Right lung (tissue), 5 donors: ENCODE measurements around the gene SUN5. TPM values are rescaled to one million over a fixed set of nuclear protein-coding genes. Genes with fewer than 3 reads are reported as not detected.

ENCODE experiments used
- DNase-seq, 2 donors: peaks; one replicate each; pipeline ENCODE4 v3.0.0-alpha.2; 2013
- polyA plus RNA-seq, 5 donors: library from polyadenylated mRNA; unstranded; fragments of 120-200 nt; gene quantifications; one replicate each; pipeline versions ENCODE4 v1.2.1 to v1.2.3, GENCODE V29; 2013; ENCODE audit warnings: inconsistent platforms in 1 of 5, low replicate concordance in 1 of 5; ENCODE audit not compliant: insufficient read length in 5 of 5, insufficient read depth in 1 of 5

Gene SUN5
- polyA plus RNA-seq, 5 donors = not detected

GRCh38 chr20:33014336-33015113 lies 10.3 kb upstream of the SUN5 start:
- DNase-seq = no peak

GRCh38 chr20:33013701-33014326 lies 9.6 kb upstream of the SUN5 start:
- DNase-seq = no peak

DNA sequence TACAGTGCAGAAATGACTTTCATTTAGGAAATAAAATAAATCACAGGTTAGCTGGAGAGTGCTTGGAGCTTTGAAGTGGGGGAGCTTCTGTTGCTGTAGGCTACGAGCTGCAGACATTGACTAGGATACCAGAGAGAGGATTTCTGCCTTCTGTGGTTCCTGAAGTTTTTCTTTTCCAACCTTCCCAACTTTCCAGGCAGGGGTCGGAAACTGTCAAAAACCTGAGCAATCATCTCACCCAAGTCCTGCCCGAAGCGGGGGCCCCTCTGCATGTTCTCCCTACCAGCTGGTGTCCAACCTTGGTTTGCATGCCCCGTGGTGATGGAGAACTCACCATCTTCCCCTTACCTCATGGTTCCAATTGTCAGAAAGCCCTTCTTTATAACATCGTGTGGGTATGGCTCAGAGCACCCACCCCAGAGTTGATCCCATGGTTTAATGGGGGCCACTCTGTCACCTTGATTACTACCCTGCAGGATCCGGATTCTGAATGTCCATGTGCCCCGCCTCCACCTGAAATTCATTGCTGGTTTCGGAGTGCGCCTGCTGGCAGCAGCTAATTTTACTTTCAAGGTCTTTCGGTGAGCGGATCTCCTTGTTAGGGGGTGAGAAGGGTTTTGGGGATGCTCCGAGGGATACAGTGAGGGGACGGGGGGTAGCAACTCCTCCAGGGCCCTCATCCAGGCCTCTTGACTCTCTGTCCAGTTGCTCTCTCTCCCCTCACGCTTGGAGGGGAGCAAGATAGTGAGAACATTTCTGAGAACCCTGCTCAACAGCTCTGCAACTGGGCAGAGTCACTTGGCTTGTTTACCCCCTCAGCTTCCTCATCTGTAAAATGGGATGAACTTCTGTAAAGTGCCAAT lies 8.3 kb upstream of the SUN5 start:
- no peak for DNase-seq

DNA sequence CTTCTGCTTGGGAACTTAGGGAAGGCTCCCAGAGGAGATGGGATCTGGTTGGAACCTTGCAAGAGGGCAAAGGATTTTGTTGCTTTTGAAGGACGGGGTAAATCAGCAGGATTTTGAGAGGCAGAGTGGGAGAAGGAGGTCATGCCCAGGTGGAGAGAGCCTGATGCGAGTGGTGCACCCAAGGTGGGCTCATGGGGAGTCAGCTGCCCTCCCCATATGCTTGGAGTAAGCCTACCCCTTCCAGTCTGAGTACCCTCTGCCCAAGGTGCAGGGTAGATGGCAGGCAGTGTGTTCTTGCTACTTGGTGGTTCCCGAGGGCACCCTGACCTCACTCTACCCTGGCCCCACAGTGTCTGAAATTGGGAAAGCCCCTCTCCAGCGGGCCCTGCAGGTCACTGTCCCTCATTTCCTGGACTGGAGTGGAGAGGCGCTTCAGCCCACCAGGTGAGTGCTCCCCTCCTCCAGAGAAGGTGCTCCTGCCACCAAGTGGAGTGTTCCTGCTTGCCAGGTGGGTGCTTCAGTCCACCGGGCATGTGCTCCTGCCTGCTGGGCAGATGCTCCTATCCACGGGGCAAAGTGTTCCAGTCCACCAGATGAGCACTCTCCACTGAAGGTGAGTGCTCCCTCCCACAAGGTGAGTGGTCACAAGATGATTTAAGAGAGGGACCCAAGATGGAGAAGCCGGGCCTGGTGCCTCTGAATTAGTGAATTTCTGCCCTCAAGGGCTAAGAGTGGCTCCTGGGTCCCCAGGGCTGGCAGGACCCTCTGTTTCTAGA lies 6.6 kb upstream of the SUN5 start:
- DNase-seq = no peak

- DNase-seq = no peak
Measured at GRCh38 chr20:33010133-33010504, 5.9 kb upstream of the SUN5 start.

- no peak for DNase-seq
Measured at GRCh38 chr20:33009214-33010132, 5.2 kb upstream of the SUN5 start.

- DNase-seq = no peak
Measured at GRCh38 chr20:33008336-33009213, 4.3 kb upstream of the SUN5 start.

DNA sequence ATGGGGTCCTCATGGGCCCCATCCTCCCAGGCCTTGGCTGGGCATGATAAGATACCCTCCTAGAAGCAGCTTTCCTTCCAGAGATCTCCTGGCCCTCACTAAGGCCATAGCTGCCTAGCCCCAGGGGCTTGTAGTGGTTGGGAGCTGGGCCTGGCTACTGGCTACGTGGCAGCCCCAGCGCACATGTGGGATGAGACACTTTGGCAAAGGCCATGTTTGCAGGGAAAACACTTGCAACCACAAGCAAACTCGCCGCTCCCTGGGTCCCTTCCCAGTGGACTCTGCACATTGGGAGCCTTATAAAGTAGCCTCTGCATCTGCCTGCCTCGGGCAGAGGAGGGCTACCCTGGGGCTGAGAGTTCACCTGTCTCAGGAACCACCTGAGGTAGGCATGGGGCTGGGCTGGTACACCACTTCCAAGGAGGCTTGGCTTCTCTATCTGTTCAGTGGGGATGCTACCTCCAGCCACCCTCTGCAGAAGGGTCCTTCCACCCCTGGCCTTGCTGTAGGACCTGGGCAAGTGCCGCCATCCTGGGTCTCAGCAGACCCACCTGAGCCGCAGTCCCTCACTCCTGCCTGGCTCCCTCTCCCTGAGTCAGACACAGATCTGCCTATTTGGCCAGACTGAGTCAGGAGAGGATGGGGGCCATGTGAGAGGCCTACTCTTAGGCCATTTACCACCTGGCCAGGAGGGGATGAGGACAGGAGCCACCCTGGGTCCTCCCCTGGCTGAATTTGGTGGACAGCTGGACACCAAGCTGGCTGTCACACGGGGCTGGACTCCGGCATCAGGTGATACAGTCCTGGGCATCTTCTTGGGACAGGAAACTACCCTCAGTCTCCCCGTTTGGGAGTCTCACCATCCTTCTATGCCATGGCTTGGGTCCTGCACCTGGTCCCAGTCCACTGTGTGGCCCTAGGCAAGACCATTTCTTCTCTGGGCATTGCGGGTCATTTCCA lies 3.4 kb upstream of the SUN5 start, which contains the start of gene BPIFB2:
Gene BPIFB2, plus strand, starts transcription at position 329 of the 960 bp plus-strand sequence. CDS start 871 bp downstream, outside the sequence.
- DNase-seq = no peak

DNA sequence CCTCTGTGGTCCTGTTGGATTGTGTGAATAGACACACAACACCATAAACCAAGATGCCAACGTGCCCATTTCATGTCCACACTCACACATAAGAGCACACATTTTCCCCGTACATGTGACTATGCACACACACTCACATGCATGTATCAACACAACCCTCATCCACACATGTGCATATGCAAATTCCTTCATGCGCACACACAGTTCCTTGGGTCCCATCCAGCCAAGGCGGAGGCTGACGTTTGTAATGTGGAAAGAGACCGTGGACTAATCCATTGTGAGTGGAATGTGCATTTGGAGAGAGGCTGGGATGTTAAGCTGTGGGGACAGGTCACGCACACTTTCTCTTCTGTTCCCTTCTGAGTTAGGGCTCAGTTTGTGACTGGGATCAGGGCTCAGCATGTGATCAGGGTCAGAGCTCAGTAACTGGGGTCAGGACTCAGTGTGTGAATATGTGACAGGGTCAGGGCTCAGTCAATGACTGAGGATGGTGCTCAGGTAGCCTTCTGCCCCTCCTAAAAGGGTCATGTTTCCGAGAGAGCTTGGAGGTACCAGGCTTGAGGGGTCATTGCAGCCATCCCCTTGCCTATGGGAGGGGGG lies 2.6 kb upstream of the SUN5 start:
- no peak for DNase-seq

DNA sequence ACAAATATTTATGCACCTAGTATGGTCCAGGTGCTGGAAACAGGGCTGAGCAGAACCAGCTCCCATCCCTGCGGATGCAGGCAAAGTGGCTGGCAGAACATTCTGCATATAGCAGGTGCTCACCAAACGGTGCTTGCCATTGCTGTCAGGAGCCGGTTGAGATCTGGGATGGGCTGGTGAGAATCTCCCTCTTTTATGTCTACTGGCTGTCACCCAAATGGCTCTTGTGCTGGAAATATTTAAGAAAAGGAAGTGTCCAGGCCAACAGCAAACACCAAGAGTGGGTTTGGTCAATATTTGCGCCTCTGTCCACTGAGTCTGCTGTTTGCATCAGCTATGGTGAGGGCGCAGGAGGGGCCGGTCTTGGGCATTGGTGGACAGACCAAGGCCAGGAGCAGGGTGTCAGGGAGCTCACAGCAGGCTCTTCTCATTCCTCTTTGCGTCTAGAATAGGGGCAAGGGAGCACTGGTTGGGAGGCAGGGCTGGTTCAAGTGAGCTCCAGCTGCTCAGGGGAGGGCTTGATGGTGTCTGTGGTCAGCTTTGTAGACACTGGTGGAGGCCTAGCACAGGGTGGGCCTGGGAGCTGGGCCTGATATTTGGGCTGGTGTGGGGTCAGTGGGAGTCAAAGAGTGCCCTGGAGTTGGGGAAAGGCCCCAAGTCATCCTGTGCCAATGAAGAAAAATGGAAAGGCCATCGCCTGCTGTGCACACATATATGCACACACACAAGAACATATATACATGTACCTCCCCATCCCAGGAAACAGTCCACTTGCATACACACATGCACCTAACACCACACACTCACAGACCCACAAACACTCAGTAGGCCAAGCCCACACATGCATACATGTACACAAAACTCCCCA lies 1.9 kb upstream of the SUN5 start:
- no peak for DNase-seq

DNA sequence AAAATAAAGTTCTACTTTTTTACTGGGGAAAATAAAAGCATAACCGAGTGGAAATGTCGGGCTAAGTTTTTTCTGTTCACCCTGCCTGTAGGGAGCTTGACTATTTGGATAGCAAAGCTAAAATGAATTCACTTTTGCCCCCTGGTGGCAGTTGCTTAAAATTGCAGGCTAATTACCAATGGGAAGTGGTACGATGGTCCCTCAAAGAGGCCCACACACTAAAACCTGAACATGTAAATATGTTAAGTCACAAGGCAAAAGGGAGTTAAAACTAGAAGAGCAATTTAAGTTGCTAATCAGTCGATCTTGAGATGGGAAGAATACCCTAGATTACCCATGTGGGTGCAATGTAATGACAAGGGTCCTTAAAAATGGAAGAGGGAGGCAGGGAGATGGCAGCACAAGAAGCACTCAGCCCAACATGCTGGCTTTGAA lies 916 bp upstream of the SUN5 start:
- no peak for DNase-seq

GRCh38 chr20:33002087-33002808 lies 2.0 kb downstream of the SUN5 start:
- no peak for DNase-seq

- no peak for DNase-seq
Measured at GRCh38 chr20:33000802-33001466, 3.3 kb downstream of the SUN5 start.

DNA sequence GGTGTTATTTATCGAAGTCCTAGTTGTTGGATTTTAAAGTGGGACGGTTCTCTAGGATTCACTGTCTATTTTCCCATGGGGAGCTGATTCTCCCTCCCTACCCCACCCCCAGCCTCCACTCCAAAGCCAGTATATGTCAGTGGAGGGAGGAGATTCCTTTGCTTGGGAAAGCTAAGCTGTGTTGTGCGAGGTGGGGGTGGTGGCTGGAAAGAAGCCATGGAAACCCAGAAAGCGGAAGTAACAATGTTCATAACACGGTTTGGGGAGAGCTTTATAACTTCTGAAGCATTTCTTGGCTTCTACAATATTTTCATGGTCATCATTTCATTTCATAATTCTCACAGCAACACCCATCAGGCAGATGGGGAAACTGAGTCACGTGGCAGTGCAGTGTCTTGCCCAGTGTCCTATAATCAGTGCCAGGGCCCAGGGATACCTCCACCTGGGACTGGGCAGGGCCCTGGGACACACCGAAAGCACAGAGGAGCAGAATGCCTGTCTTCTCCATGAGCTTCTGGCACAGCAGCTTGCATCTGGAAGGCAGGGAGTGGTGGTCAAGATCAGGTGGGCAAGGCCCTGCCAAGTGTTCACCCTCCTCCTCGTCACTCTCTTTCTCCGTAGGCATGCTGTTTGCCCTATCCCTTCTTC lies 4.5 kb downstream of the SUN5 start:
- peak in 1 of 2 donors; percentile 10 for DNase-seq

DNA sequence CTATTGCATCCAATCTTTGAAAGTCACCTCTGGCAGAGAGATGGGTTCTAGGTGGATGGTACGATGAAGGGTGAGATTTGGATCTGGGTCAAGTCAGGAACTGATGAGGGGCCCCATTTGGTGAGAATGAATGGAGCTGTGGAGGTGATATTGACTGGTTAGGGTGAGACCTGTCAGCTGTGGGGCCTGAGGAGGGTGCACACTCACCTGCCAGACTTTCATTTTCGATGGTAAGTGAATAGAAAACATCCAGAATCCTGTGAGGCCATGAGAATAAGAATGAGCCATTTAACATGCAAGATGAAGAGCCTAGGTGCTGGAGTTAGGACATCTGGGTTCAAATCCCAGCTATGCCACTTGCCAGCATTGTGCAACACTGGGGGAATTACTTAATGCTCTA lies 6.8 kb downstream of the SUN5 start:
- DNase-seq = no peak
